IPS-18c (cell line): Measurements from ENCODE around the gene COX6B1.
"Not testable (repeated sequence)": the region's sequence is repeated elsewhere in the genome, so short reads cannot be mapped to it uniquely, and the experiment has no call there.

Experiments used
- H3K4me3 ChIP-seq: 2 replicates; pipeline ENCODE4 v1.7.0; 2013; ENCODE audit warnings: low read depth, mild to moderate bottlenecking, low read length, moderate library complexity; ENCODE audit not compliant: insufficient read depth
- H3K9me3 ChIP-seq: one replicate; pipeline ENCODE4 v1.6.1; 2013; ENCODE audit warnings: mild to moderate bottlenecking, low read length, moderate library complexity; ENCODE audit not compliant: control insufficient read depth, insufficient read depth

COX6B1 gene

GRCh38 chr19:35650581-35650980 is 2.5 kb downstream of the COX6B1 start:
- Histone ChIP-seq H3K4me3 (no peak overlapping the region), H3K9me3 (no peaks in the 10 kb centered on the region)

- not testable (repeated sequence) for H3K9me3 ChIP-seq, H3K4me3 ChIP-seq
These were observed 6.7 kb downstream of the COX6B1 start for GRCh38 chr19:35654828-35655227.

- H3K9me3 ChIP-seq: no peaks in the 10 kb centered on the region
These were observed 7.5 kb downstream of the COX6B1 start for GRCh38 chr19:35655600-35655999.

DNA sequence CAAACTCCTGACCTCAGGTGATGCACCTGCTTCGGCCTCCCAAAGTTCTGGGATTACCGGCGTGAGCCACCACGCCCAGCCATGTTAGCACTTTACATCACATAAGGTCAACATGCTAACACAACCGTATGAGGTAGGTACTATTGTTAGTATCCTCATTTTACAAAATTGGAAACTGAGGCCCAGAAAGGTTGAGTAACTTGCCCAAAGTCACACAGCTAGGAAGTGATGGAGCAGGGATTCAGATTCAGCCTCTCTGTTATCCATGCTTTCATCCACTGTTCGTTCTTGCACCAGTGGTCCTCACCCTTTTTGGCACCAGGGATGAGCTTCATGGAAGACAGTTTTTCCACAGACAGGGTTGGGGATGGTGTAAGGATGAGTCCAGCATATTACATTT is 8.6 kb downstream of the COX6B1 start:
- Histone ChIP-seq H3K9me3 (peaks cover 2% of the 10 kb centered on the region), H3K4me3 (no peak overlapping the region)

More at GRCh38 chr19:35655600-35655999, 7.5 kb downstream of the COX6B1 start:
- no peak overlapping the region for H3K4me3 ChIP-seq

- H3K9me3 ChIP-seq: peaks cover 2% of the 10 kb centered on the region
- no peak overlapping the region for H3K4me3 ChIP-seq
These were observed 10.0 kb downstream of the COX6B1 start for GRCh38 chr19:35657904-35658700.

DNA sequence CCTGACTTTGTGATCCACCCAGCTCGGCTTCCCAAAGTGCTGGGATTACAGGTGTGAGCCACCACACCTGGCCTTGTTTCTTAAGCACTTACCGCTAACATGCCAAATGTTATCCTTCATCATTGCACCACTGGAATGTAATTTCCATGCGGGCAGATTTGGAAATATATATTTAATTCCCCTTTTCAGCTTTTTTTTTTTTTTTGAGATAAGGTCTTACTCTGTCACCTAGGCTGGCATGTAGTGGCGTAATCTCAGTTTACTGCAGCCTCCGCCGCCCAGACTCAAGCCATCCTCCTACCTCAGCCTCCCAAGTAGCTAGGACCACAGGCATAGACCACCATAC is 13.8 kb downstream of the COX6B1 start:
- H3K4me3 ChIP-seq: no peak overlapping the region
- H3K9me3 ChIP-seq: peaks cover 2% of the 10 kb centered on the region

DNA sequence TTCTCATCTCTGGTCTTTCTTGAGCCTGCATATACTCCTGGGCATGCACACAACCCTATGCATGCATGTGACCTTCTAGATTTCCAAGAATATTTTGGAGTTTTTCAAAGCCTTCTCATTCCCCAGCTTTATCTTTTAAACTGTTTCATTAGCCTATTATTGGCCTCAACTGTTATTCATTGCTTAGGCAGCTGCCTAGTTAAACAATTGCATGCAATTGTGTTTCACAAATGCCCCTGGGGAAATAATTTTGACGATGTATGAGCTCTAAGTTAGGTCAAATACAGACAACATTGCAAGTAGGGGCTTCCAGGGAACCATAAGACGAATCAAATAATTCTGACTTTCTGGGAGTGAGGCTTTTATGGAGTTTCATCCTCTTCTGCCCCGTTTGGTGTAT is 15.9 kb downstream of the COX6B1 start:
- Histone ChIP-seq H3K9me3 (peaks cover 2% of the 10 kb centered on the region), H3K4me3 (no peak overlapping the region)

DNA sequence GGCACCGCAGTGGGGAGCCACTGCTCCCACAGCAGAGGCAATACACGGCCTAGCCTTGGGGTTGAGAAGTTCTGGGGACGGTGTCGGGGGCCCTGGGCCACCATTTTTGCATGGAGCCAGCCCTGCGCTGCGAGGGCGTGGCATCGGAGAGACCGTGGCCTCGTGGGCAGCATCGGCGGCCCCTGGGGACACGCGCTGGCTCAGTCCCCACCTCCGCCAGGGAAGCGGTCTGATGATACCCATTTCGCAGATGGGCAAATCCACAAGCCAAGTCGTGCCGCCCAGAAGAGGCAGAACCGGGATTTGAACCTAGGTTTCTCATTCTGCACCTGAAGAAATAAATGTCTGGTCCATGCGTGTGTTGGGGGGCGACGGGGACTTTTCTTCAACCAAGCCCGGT is 17.0 kb downstream of the COX6B1 start:
- Histone ChIP-seq H3K4me3 (no peak overlapping the region), H3K9me3 (peaks cover 2% of the 10 kb centered on the region)

GRCh38 chr19:35665604-35666003 is 17.5 kb downstream of the COX6B1 start:
- Histone ChIP-seq H3K9me3 (peaks cover 2% of the 10 kb centered on the region), H3K4me3 (no peak overlapping the region)

DNA sequence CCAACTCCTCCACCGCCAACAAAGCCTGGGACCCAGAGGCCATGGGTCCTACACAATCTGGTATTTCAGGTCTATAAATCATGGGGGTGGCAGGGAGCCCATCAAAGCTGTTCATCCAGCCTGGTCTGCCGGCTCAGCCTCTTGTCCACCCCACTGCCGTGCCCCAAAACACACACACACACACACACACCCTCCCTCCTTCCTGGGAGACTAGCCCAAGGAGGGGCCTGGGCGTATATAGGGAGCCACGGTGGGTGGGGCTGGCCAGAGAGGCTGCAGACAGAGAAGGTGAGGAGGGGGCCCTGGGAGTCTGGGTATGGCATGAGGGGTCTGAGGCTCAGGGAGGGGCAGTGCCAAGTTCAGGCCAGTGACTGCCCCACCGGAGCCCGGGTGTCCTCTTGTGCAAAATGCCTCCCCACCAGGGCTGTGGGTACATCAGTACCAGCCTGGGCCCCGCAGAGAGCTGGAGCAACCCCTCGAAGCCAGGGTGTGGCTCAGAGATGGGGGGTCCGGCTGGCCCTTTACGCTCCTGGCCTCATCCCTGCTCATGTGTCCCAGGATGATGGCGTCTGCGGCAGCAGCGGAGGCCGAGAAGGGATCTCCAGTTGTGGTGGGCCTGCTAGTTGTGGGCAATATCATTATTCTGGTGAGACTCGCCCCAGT is 18.3 kb downstream of the COX6B1 start, which contains the start of gene UPK1A:
TSS of gene UPK1A (plus strand) at position 267 of the 663 bp plus-strand sequence. CDS start at position 563, 296 bp downstream.
- peaks cover 1% of the 10 kb centered on the region for H3K9me3 ChIP-seq

GRCh38 chr19:35669566-35669965 is 21.4 kb downstream of the COX6B1 start:
- H3K9me3 ChIP-seq: no peaks in the 10 kb centered on the region
- H3K4me3 ChIP-seq: no peak overlapping the region

More for the DNA sequence above, 18.3 kb downstream of the COX6B1 start, which contains the start of gene UPK1A:
- H3K4me3 ChIP-seq: no peak within 1 kb of the TSS

GRCh38 chr19:35669974-35670373 is 21.9 kb downstream of the COX6B1 start:
- Histone ChIP-seq H3K9me3 (no peaks in the 10 kb centered on the region), H3K4me3 (no peak overlapping the region)

DNA sequence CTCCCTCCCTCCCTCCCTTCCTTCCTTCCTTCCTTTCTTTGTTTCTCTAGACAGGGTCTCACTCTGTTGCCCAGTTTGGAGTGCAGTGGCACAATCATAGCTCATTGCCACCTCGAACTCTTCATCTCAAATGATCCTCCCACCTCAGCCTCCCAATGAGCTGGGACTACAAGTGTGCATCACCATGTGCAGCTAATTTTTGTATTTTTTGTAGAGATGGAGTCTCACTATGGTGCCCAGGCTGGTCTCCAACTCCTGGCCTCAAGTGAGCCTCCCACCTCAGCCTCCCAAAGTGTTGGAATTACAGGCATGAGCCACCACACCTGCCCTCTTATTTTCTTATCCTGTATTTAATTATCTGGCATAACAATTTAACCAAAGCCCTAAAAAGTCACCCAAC is 22.6 kb downstream of the COX6B1 start:
- H3K4me3 ChIP-seq: no peak overlapping the region
- no peaks in the 10 kb centered on the region for H3K9me3 ChIP-seq

DNA sequence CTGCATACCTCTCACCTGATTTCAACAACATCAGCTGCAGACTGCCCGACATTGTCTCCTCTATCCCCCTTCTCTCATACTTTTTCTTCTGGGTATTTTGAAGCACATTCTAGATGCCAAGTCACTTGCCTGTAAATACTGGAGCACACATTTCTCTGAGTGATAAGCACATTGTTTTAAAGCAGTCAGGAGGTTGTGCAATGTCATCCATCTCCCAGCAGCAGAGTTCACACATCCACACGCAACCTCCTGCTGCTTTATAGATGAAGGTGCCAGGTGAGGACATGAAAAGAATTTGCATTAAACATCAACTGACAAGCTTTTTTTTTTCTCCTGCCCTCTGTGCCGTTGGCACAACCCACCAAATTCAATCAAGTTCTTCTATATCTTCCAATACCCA is 23.7 kb downstream of the COX6B1 start:
- H3K9me3 ChIP-seq: no peaks in the 10 kb centered on the region
- H3K4me3 ChIP-seq: no peak overlapping the region

- H3K9me3 ChIP-seq: no peaks in the 10 kb centered on the region
- peak overlapping the region; percentile 63 for H3K4me3 ChIP-seq
These were observed 25.1 kb downstream of the COX6B1 start for GRCh38 chr19:35673121-35673804.

- Histone ChIP-seq H3K4me3 (no peak overlapping the region), H3K9me3 (no peaks in the 10 kb centered on the region)
These were observed 27.5 kb downstream of the COX6B1 start for GRCh38 chr19:35675589-35676140.

- H3K9me3 ChIP-seq: no peaks in the 10 kb centered on the region
- no peak overlapping the region for H3K4me3 ChIP-seq
These were observed 41.7 kb downstream of the COX6B1 start for GRCh38 chr19:35689836-35690235.

DNA sequence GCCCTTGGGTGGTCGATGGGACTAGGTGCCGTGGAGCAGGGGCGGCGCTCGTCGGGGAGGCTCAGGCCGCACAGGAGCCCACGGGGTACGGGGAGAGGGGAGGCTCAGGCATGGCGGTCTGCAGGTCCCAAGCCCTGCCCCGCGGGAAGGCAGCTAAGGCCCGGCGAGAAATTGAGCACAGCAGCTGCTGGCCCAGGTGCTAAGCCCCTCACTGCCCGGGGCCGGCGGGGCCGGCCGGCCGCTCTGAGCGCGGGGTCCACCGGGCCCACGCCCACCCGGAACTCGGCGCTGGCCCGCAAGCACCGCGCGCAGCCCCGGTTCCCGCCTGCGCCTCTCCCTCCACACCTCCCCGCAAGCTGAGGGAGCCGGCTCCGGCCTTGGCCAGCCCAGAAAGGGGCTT is 43.0 kb downstream of the COX6B1 start:
- not testable (repeated sequence) for H3K9me3 ChIP-seq, H3K4me3 ChIP-seq
